Right cardiac atrium (tissue), 5 donors: ENCODE data around the gene ZNF350. TPM values are rescaled to one million over a fixed set of nuclear protein-coding genes. Genes with fewer than 3 reads are reported as not detected.
"Not testable (repeated sequence)": the region's sequence is repeated elsewhere in the genome, so short reads cannot be mapped to it uniquely, and the experiment has no call there.

ENCODE experiments used
- ATAC-seq, 2 donors: fragments of 200-7000 bp; cut with Tn5 transposase; one replicate each; pipeline versions ENCODE4 v1.8.0 to v1.9.1; 2020; ENCODE audit warnings: moderate library complexity in 2 of 2, mild to moderate bottlenecking in 1 of 2
- DNase-seq, 3 donors: peaks; one replicate each; pipeline ENCODE4 v3.0.0-alpha.2; 2020
- H3K27ac ChIP-seq: one replicate; pipeline ENCODE4 v1.5.1; 2013; ENCODE audit warnings: mild to moderate bottlenecking, low read length, control low read depth, moderate library complexity
- H3K27me3 ChIP-seq: one replicate; pipeline ENCODE4 v1.6.1; 2013; ENCODE audit not compliant: control insufficient read depth, insufficient read depth
- H3K4me1 ChIP-seq: one replicate; pipeline ENCODE4 v1.6.1; 2013; ENCODE audit warnings: low read length; ENCODE audit not compliant: control insufficient read depth, insufficient read depth
- H3K4me3 ChIP-seq: one replicate; pipeline ENCODE4 v1.5.1; 2013; ENCODE audit warnings: low read length, control low read depth
- H3K9me3 ChIP-seq: one replicate; pipeline ENCODE4 v1.6.1; 2013; ENCODE audit warnings: low read length; ENCODE audit not compliant: control insufficient read depth
- WGBS: extraction: QIAGEN DNeasy Blood & Tissue Kit; methylation state at CpG from one replicate; pipeline ENCODE4 v1.1.7; 2013; 5-methylcytosine and 5-hydroxymethylcytosine counted together
- intact Hi-C, 4 donors: fragments of 100-400 bp; cut with DNase I; formaldehyde crosslinking; loops; one replicate each; pipeline versions ENCODE4 v1.11.0 to v1.14.0; 2022 to 2023
- long read RNA-seq, 4 donors: library from polyadenylated mRNA; unstranded; transcript quantifications; one replicate each; pipeline ENCODE4 v2.0.0, GENCODE V29; 2020 to 2021
- polyA plus RNA-seq: library from polyadenylated mRNA; stranded (reverse); fragments of 200-250 nt; gene quantifications from one replicate; pipeline ENCODE4 v1.2.3, GENCODE V29; 2013
- total RNA-seq, 4 donors: library from RNA; stranded (reverse); fragmentation: NEBNext Ultra II Directional; extraction: Animal tissue kit (Norgen Biotek cat#: 25700); gene quantifications; one replicate each; pipeline ENCODE4 v1.2.1, GENCODE V29; 2021
- donor health status: healthy with polysubstance abuse.
- donor health status: DM: no; HTN: yes; CAD: no.
- donor health status: DM: no; HTN: no; CAD: no.
- donor health status: DM: no; HTN: yes; CAD: no; lungs with severe emphysema.
- donor health status: DM: yes; HTN: yes; CAD: no.

Gene ZNF350
- total RNA-seq = 10 to 100 TPM in 1 of 4 donors, 1 to 10 TPM in 3; 9.2 to 11.3 (median 9.8) TPM
- polyA plus RNA-seq = 5.2 TPM
- long read RNA-seq, donor 1, transcript ZNF350-201 (5 exons, 2,338 nt) = major isoform, 14 of 14 reads
- long read RNA-seq, donor 1, partial matches to known transcripts = 0 of 14 reads
- long read RNA-seq, donor 1, other reads (novel, unspliced or antisense) = 0 of 14 reads
- long read RNA-seq, donor 2, partial matches to known transcripts = 0 of 4 reads
- long read RNA-seq, donor 2, other reads (novel, unspliced or antisense) = 1 of 4 reads
- long read RNA-seq, donor 3, transcript ZNF350-201 (5 exons, 2,338 nt) = major isoform, 16 of 23 reads
- long read RNA-seq, donor 3, partial matches to known transcripts = 1 of 23 reads
- long read RNA-seq, donor 3, other reads (novel, unspliced or antisense) = 4 of 23 reads
- long read RNA-seq, donor 4, transcript ZNF350-201 (5 exons, 2,338 nt) = major isoform, 8 of 9 reads
- long read RNA-seq, donor 4, partial matches to known transcripts = 0 of 9 reads
- long read RNA-seq, donor 4, other reads (novel, unspliced or antisense) = 1 of 9 reads

DNA sequence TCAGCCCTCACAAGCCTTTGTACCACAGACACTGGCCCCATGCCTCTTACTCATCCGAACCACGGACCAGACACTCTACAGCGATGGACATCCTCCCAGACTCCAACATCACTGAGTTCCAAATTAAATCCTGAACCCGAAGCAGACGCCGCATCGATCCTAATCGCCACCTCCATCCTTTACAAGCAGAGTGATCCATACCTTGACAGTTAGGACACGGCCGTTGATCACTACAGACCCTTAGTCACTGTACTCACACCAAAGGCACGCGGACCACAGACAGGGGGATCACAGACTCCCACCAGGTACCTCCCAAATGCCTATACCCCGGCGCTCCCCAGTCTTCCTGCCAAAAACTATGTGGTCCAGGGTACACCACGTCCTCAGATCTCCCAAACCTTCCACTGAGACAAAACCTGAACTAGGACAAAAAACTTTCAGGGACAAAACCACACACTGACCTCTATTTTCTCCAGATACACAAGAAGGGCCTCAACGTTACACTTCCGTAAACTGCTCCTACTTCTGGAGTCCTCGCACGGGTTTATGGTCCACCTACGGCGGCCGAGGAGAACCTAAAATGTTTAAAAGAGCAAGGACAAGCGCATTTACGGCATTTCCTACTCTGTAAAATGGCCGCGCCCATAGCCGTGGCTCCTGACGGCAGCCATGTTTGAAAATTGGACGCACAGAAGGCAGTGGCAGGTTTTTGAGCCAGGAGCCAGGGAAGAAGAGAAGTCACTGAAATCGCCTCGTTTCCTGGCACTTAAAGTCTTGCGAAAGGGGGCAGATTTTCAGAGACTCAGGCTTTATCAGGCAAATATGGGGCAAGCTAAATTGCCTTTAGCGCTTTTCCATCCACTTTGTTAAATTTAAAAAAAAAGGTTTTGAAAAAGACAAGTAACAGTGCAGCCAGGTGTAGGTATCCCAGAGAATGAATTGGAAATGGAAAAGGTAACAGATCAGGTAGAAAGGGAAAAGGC is at the start of gene ZNF350:
ZNF350 (minus strand) TSS at position 532 of the 983 bp plus-strand sequence. CDS start 12,480 bp downstream, outside the sequence.
- Histone ChIP-seq H3K4me1 (peaks cover 4% of the 10 kb centered on the region), H3K4me3 (peak within 1 kb of the TSS; percentile 99), H3K9me3 (no peaks in the 10 kb centered on the region), H3K27ac (peak within 1 kb of the TSS; percentile 82), H3K27me3 (no peaks in the 10 kb centered on the region)
- WGBS = 2% methylated on average over 33 of the region's 33 CpGs
- intact Hi-C loops = loop anchor here in 2 of 4 donors (10.0 kb wide), 2 partner anchors 62 to 82 kb away; partner anchors contain the start of genes ZNF613 (in 1 of the 2) and ZNF649 (in 1 of the 2)
- ATAC-seq (peak; percentile 98 to 99), DNase-seq (peak; percentile 93 to 96 (median 94))

DNA sequence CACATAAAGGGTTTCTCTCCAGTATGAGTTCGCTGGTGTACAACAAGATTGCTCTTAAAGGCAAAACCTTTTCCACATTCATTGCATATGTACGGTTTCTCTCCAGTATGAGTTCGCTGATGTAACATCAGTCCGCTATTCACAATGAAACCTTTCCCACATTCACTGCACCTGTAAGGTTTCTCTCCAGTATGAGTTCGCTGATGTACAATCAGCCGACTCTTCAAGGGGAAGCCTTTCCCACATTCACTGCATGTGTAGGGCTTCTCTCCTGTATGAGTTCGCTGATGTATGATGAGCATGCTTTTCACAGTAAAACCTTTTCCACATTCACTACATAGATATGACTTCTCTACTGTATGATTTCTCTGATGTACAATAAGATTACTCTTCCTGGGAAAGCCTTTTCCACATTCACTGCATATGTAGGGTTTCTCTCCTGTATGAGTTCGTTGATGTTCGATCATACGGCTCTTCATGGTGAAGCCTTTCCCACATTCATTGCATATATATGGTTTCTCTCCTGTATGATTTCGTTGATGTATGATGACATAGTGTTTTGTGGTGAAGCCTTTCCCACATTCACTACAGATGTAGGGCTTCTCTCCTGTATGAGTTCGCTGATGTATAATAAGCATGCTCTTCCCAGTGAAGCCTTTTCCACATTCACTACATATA is 47.5 kb upstream of the ZNF350 start:
- Histone ChIP-seq H3K27ac (no peak overlapping the region), H3K27me3 (no peaks in the 10 kb centered on the region), H3K4me1 (no peaks in the 10 kb centered on the region), H3K9me3 (peaks cover 21% of the 10 kb centered on the region), H3K4me3 (no peak overlapping the region)
- DNase-seq = no peak
- 98% methylated on average over 12 of the region's 12 CpGs for WGBS
- no peak for ATAC-seq
- intact Hi-C loops = no loop called here

DNA sequence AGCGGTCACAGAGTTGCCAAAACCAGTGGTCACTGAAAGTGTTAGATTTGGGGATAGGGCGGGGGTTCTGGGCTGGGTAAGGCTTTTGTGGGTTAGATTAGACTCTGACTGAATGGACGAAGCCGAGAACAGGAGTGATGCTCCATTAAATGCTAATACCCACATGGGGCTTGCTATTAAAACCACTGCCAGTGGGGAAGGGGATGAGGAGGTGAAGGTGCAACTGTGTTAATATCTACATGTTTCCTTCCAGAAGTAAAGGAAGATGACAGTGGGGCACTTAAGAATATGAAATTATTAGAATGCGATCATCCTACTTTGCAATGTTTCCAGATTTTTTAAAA is 42.1 kb upstream of the ZNF350 start:
- Histone ChIP-seq H3K4me1 (peaks cover 7% of the 10 kb centered on the region), H3K27ac (peak overlapping the region; percentile 99), H3K4me3 (peak overlapping the region; percentile 92), H3K27me3 (no peaks in the 10 kb centered on the region), H3K9me3 (peaks cover 5% of the 10 kb centered on the region)
- WGBS = 16% methylated on average over 5 of the region's 5 CpGs
- peak; percentile 41 to 56 for ATAC-seq
- DNase-seq = no peak
- intact Hi-C loops = no loop called here

DNA sequence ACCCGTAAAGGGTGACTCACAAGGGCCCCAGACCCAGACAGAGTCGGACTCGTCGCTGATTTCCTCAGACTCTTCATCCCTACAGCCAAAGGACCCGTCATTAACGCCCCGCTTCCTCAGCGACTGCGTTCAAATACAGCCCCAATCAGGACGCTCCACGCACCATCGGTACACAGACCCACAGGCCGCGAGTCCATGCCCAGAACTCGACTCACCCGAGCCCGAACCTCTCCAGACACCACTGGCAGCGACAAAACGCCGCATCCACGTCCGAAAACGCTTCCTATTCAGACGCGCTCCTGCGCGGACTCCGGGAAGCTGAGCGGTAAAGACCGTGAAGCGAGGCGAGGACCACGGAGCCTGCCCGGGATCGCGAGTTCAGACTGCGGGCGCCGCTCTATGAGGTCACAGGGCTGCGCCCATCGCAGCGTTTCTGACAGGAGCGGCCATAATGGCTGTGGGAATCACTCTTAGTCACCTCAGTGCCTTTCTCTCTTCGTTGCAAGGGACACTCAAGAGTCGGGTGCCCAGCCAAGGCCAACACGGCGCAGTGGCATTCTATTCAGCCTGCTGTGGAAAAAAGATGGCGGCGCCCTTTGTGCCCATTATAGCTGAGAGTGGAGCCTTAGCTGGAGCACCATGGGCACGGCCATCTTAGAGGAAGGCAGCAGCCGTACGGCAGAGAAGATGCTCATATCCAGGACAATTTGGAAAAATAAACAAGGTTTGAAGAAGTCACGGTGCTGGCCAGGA is 41.6 kb upstream of the ZNF350 start, which contains the start of gene ZNF614:
ZNF614 (minus strand) TSS at position 353 of the 753 bp plus-strand sequence. CDS start 2,634 bp downstream, outside the sequence.
- Histone ChIP-seq H3K9me3 (peaks cover 5% of the 10 kb centered on the region), H3K27ac (peak within 1 kb of the TSS; percentile 99), H3K27me3 (no peaks in the 10 kb centered on the region), H3K4me3 (peak within 1 kb of the TSS; percentile 92), H3K4me1 (peaks cover 7% of the 10 kb centered on the region)
- WGBS = under 1% methylated on average over 53 of the region's 53 CpGs
- intact Hi-C loops = no loop called here
- peak; percentile 98 to 99 for ATAC-seq
- peak; percentile 89 to 95 (median 95) for DNase-seq

DNA sequence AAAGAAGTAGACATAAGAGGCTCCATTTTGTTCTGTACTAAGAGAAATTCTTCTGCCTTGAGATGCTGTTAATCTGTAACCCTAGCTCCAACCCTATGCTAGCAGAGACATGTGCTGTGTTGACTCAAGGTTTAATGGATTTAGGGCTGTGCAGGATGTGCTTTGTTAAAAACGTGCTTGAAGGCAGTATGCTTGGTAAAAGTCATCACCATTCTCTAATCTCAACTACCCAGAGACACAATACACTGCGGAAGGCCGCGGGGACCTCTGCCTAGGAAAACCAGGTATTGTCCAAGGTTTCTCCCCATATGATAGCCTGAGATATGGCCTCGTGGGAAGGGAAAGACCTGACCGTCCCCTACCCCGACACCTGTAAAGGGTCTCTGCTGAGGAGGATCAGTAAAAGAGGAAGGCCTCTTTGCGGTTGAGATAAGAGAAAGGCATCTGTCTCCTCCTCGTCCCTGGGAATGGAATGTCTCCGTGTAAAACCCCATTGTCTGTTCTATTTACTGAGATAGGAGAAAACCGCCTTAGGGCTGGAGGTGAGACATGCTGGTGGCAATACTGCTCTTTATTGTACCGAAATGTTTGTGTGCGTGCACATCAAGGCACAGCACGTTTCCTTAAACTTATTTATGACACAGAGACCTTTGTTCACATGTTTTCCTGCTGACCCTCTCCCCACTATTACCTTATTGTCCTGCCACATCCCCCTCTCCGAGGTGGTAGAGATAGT is 39.8 kb upstream of the ZNF350 start:
- H3K4me3 ChIP-seq, H3K27me3 ChIP-seq, H3K9me3 ChIP-seq, DNase-seq, H3K27ac ChIP-seq, ATAC-seq, intact Hi-C loops, H3K4me1 ChIP-seq: not testable (repeated sequence)
- 80% methylated on average over 15 of the region's 15 CpGs for WGBS

- WGBS = 93% methylated on average over 4 of the region's 4 CpGs
- H3K27me3 ChIP-seq, H3K4me3 ChIP-seq, H3K4me1 ChIP-seq, H3K27ac ChIP-seq, ATAC-seq, H3K9me3 ChIP-seq, intact Hi-C loops, DNase-seq: not testable (repeated sequence)
Observed at GRCh38 chr19:52024478-52024877, 37.8 kb upstream of the ZNF350 start.

- H3K9me3 ChIP-seq = peaks cover 6% of the 10 kb centered on the region
- no peak overlapping the region for H3K27ac ChIP-seq
- peaks cover 6% of the 10 kb centered on the region for H3K4me1 ChIP-seq
- H3K4me3 ChIP-seq = no peak overlapping the region
- 97% methylated on average over 15 of the region's 15 CpGs for WGBS
- intact Hi-C loops = no loop called here
- peak in 1 of 3 donors; percentile 31 for DNase-seq
- H3K27me3 ChIP-seq = no peaks in the 10 kb centered on the region
- ATAC-seq = no peak
Observed at GRCh38 chr19:52022193-52022592, 35.6 kb upstream of the ZNF350 start.

GRCh38 chr19:52020506-52020905 is 33.9 kb upstream of the ZNF350 start:
- H3K27me3 ChIP-seq = no peaks in the 10 kb centered on the region
- H3K4me1 ChIP-seq = no peaks in the 10 kb centered on the region
- H3K27ac ChIP-seq = no peak overlapping the region
- WGBS = 94% methylated on average over 4 of the region's 4 CpGs
- no peak overlapping the region for H3K4me3 ChIP-seq
- DNase-seq = no peak
- peaks cover 6% of the 10 kb centered on the region for H3K9me3 ChIP-seq
- intact Hi-C loops = no loop called here
- ATAC-seq = no peak

DNA sequence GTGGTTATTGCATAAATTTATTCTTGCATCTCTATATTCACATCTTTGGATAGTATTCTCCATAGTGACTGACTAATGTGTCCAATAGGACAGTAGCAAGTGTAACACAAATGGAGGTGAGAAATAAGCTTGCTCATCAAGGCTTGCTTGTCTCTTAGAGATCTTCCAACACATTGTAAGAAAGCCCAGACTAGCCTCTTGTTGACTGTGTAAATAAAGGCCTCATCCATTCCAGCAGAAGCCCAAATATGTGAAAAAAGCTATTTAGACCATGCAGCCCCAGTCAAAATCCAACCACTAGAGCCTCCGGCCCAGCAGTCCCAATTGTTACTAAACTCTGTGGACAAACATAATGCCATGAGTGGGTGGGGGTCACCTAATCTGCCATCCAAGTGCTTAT is 24.0 kb upstream of the ZNF350 start:
- ATAC-seq = no peak
- 88% methylated on average over 1 of the region's 1 CpG for WGBS
- Histone ChIP-seq H3K9me3 (no peaks in the 10 kb centered on the region), H3K4me1 (no peaks in the 10 kb centered on the region), H3K4me3 (no peak overlapping the region), H3K27me3 (no peaks in the 10 kb centered on the region), H3K27ac (no peak overlapping the region)
- intact Hi-C loops = no loop called here
- DNase-seq = no peak
